Measurements from ENCODE around the gene ARID5B. TPM values are rescaled to one million over a fixed set of nuclear protein-coding genes. Genes with fewer than 3 reads are reported as not detected.

The ARID5B gene
- total RNA-seq, 2 donors from 2014 or later: 74.4 to 113 TPM

- Mint-ChIP-seq H3K9me3 (no peaks in the 10 kb centered on the region), H3K27me3 (ENCODE audit: low read depth) (no peaks in the 10 kb centered on the region), H3K36me3 (ENCODE audit: insufficient read depth in 2 of 2) (peaks cover 7 to 35% of the 10 kb centered on the region in 2 donors), H3K4me1 (ENCODE audit: low read depth) (peaks cover 88% of the 10 kb centered on the region), H3K4me3 (peak overlapping the region; percentile 22 to 73), H3K27ac (peak overlapping the region; percentile 93)
- no peak for ATAC-seq (replicated peaks in 1 of 2)
- no peak for DNase-seq
Observed at GRCh38 chr10:61960396-61961120, 59.1 kb downstream of the ARID5B start.

- Mint-ChIP-seq H3K27me3 (ENCODE audit: low read depth) (no peaks in the 10 kb centered on the region), H3K4me3 (peak overlapping the region; percentile 61 to 87), H3K27ac (peak overlapping the region; percentile 97), H3K36me3 (ENCODE audit: insufficient read depth in 2 of 2) (peaks cover 7 to 36% of the 10 kb centered on the region in 2 donors), H3K9me3 (no peaks in the 10 kb centered on the region), H3K4me1 (ENCODE audit: low read depth) (peaks cover 90% of the 10 kb centered on the region)
- peak; percentile 60 to 67 for ATAC-seq (replicated peaks in 1 of 2)
- peak; percentile 47 to 58 for DNase-seq
Observed at GRCh38 chr10:61961278-61961677, 59.8 kb downstream of the ARID5B start.

- no peak for ATAC-seq (replicated peaks in 1 of 2)
- peak overlapping the region; percentile 97 for H3K27ac Mint-ChIP-seq
- no peaks in the 10 kb centered on the region for H3K9me3 Mint-ChIP-seq
- peaks cover 15 to 46% of the 10 kb centered on the region in 2 donors for H3K36me3 Mint-ChIP-seq (ENCODE audit: insufficient read depth in 2 of 2)
- H3K4me1 Mint-ChIP-seq (ENCODE audit: low read depth): peaks cover 92% of the 10 kb centered on the region
- H3K4me3 Mint-ChIP-seq: peak overlapping the region; percentile 54 to 87
- H3K27me3 Mint-ChIP-seq (ENCODE audit: low read depth): no peaks in the 10 kb centered on the region
- no peak for DNase-seq
Observed at GRCh38 chr10:61962971-61963370, 61.5 kb downstream of the ARID5B start.

- Mint-ChIP-seq H3K27ac (peak overlapping the region; percentile 97), H3K9me3 (no peaks in the 10 kb centered on the region), H3K27me3 (ENCODE audit: low read depth) (no peaks in the 10 kb centered on the region), H3K4me1 (ENCODE audit: low read depth) (peaks cover 92% of the 10 kb centered on the region), H3K36me3 (ENCODE audit: insufficient read depth in 2 of 2) (peaks cover 17 to 49% of the 10 kb centered on the region in 2 donors), H3K4me3 (peak overlapping the region; percentile 57 to 79)
- no peak for DNase-seq
- no peak for ATAC-seq (replicated peaks in 1 of 2)
Observed at GRCh38 chr10:61963669-61964058, 62.2 kb downstream of the ARID5B start.

GRCh38 chr10:61964059-61964709 is 62.7 kb downstream of the ARID5B start:
- ATAC-seq (replicated peaks in 1 of 2) (no peak), DNase-seq (no peak)
- H3K27me3 Mint-ChIP-seq (ENCODE audit: low read depth): no peaks in the 10 kb centered on the region
- H3K4me3 Mint-ChIP-seq: peak overlapping the region; percentile 57 to 79
- H3K27ac Mint-ChIP-seq: peak overlapping the region; percentile 97
- H3K9me3 Mint-ChIP-seq: no peaks in the 10 kb centered on the region
- peaks cover 19 to 54% of the 10 kb centered on the region in 2 donors for H3K36me3 Mint-ChIP-seq (ENCODE audit: insufficient read depth in 2 of 2)
- H3K4me1 Mint-ChIP-seq (ENCODE audit: low read depth): peaks cover 92% of the 10 kb centered on the region

- Mint-ChIP-seq H3K9me3 (no peaks in the 10 kb centered on the region), H3K27me3 (ENCODE audit: low read depth) (no peaks in the 10 kb centered on the region), H3K36me3 (ENCODE audit: insufficient read depth in 2 of 2) (peaks cover 19 to 59% of the 10 kb centered on the region in 2 donors), H3K27ac (peak overlapping the region; percentile 97), H3K4me3 (peak overlapping the region; percentile 7 to 76), H3K4me1 (ENCODE audit: low read depth) (peaks cover 92% of the 10 kb centered on the region)
- ATAC-seq (replicated peaks in 1 of 2): peak; percentile 76 to 77
- peak in 1 of 2 donors; percentile 18 for DNase-seq
Observed at GRCh38 chr10:61964949-61965702, 63.6 kb downstream of the ARID5B start.

- ATAC-seq (replicated peaks in 1 of 2): peak; percentile 19 to 39
- no peak for DNase-seq
- peaks cover 93% of the 10 kb centered on the region for H3K4me1 Mint-ChIP-seq (ENCODE audit: low read depth)
Observed at GRCh38 chr10:61965703-61966395, 64.3 kb downstream of the ARID5B start.

GRCh38 chr10:61967298-61967697 is 65.8 kb downstream of the ARID5B start:
- peak overlapping the region; percentile 92 for H3K27ac Mint-ChIP-seq
- peaks cover 87% of the 10 kb centered on the region for H3K4me1 Mint-ChIP-seq (ENCODE audit: low read depth)
- ATAC-seq (replicated peaks in 1 of 2) (no peak), DNase-seq (no peak)
- no peaks in the 10 kb centered on the region for H3K9me3 Mint-ChIP-seq
- peaks cover 21 to 52% of the 10 kb centered on the region in 2 donors for H3K36me3 Mint-ChIP-seq (ENCODE audit: insufficient read depth in 2 of 2)
- H3K4me3 Mint-ChIP-seq: peak overlapping the region in 1 of 2 donors; percentile 76
- no peaks in the 10 kb centered on the region for H3K27me3 Mint-ChIP-seq (ENCODE audit: low read depth)

More at GRCh38 chr10:61965703-61966395, 64.3 kb downstream of the ARID5B start:
- Mint-ChIP-seq H3K4me3 (peak overlapping the region; percentile 52 to 76), H3K27ac (peak overlapping the region; percentile 92), H3K9me3 (no peaks in the 10 kb centered on the region), H3K36me3 (ENCODE audit: insufficient read depth in 2 of 2) (peaks cover 21 to 62% of the 10 kb centered on the region in 2 donors), H3K27me3 (ENCODE audit: low read depth) (no peaks in the 10 kb centered on the region)

GRCh38 chr10:61970182-61971002 is 68.9 kb downstream of the ARID5B start:
- DNase-seq (no peak), ATAC-seq (replicated peaks in 1 of 2) (no peak)
- Mint-ChIP-seq H3K27me3 (ENCODE audit: low read depth) (no peaks in the 10 kb centered on the region), H3K27ac (peak overlapping the region; percentile 99), H3K36me3 (ENCODE audit: insufficient read depth in 2 of 2) (peaks cover 20 to 47% of the 10 kb centered on the region in 2 donors), H3K4me1 (ENCODE audit: low read depth) (peaks cover 82% of the 10 kb centered on the region), H3K9me3 (no peaks in the 10 kb centered on the region), H3K4me3 (peak overlapping the region in 1 of 2 donors; percentile 70)

GRCh38 chr10:61971003-61971325 is 69.5 kb downstream of the ARID5B start:
- ATAC-seq (replicated peaks in 1 of 2) (no peak), DNase-seq (no peak)
- Mint-ChIP-seq H3K27me3 (ENCODE audit: low read depth) (no peaks in the 10 kb centered on the region), H3K4me3 (peak overlapping the region in 1 of 2 donors; percentile 70), H3K36me3 (ENCODE audit: insufficient read depth in 2 of 2) (peaks cover 20 to 51% of the 10 kb centered on the region in 2 donors), H3K4me1 (ENCODE audit: low read depth) (peaks cover 83% of the 10 kb centered on the region), H3K27ac (peak overlapping the region; percentile 99), H3K9me3 (no peaks in the 10 kb centered on the region)

- Mint-ChIP-seq H3K4me3 (peak overlapping the region in 1 of 2 donors; percentile 52), H3K4me1 (ENCODE audit: low read depth) (peaks cover 61% of the 10 kb centered on the region), H3K27ac (peak overlapping the region; percentile 93)
Observed at GRCh38 chr10:61973169-61973568, 71.7 kb downstream of the ARID5B start.

GRCh38 chr10:61973906-61974305 is 72.4 kb downstream of the ARID5B start:
- Mint-ChIP-seq H3K4me3 (peak overlapping the region in 1 of 2 donors; percentile 38), H3K27me3 (ENCODE audit: low read depth) (no peaks in the 10 kb centered on the region), H3K9me3 (peaks cover 0 to 5% of the 10 kb centered on the region in 2 donors), H3K36me3 (ENCODE audit: insufficient read depth in 2 of 2) (peaks cover 17 to 47% of the 10 kb centered on the region in 2 donors), H3K27ac (peak overlapping the region; percentile 85), H3K4me1 (ENCODE audit: low read depth) (peaks cover 58% of the 10 kb centered on the region)
- no peak for ATAC-seq (replicated peaks in 1 of 2)
- no peak for DNase-seq

More at GRCh38 chr10:61973169-61973568, 71.7 kb downstream of the ARID5B start:
- DNase-seq (no peak), ATAC-seq (replicated peaks in 1 of 2) (no peak)
- Mint-ChIP-seq H3K36me3 (ENCODE audit: insufficient read depth in 2 of 2) (peaks cover 19 to 47% of the 10 kb centered on the region in 2 donors), H3K27me3 (ENCODE audit: low read depth) (no peaks in the 10 kb centered on the region), H3K9me3 (peaks cover 0 to 5% of the 10 kb centered on the region in 2 donors)

All from activated T-cell treated with anti-CD3 and anti-CD28 coated beads, Interleukin-2, amount 50 U/mL, for 72 hours (primary cell).